ENCODE measurements around the gene RASA3.

RASA3 gene

GRCh38 chr13:114054264-114054663 lies 78.2 kb downstream of the RASA3 start:
- H3K27ac ChIP-seq (ENCODE audit: low read length) = no peak overlapping the region
- TF ChIP-seq CTCF (IDR thresholded peaks at IDR 0.05; ENCODE audit: low read depth, low read length) (no peak), EZH2phosphoT487 (IDR thresholded peaks at IDR 0.05; ENCODE audit: low read depth) (no peak)
- no peak overlapping the region for H3K4me3 ChIP-seq (ENCODE audit: low read length)
- H3K9ac ChIP-seq (ENCODE audit: low read length) = no peak overlapping the region
- no peaks in the 10 kb centered on the region for H3K9me3 ChIP-seq (ENCODE audit: insufficient read depth, low read length)
- H3K79me2 ChIP-seq (ENCODE audit: low read length) = no peaks in the 10 kb centered on the region
- no peaks in the 10 kb centered on the region for H4K20me1 ChIP-seq (ENCODE audit: insufficient read depth, low read length)
- no peak overlapping the region for H2AFZ ChIP-seq (ENCODE audit: low read depth, low read length)
- H3K4me2 ChIP-seq (ENCODE audit: low read length) = no peak overlapping the region
- no peaks in the 10 kb centered on the region for H3K36me3 ChIP-seq (replicated peaks; ENCODE audit: low read depth, low read length)
- 0 out of 2 replicates have a peak, but pooled peaks cover 1% of the 10 kb centered on the region for H3K27me3 ChIP-seq (ENCODE audit: low read depth, low read length)
- no peaks in the 10 kb centered on the region for H3K4me1 ChIP-seq (ENCODE audit: low read length)

DNA sequence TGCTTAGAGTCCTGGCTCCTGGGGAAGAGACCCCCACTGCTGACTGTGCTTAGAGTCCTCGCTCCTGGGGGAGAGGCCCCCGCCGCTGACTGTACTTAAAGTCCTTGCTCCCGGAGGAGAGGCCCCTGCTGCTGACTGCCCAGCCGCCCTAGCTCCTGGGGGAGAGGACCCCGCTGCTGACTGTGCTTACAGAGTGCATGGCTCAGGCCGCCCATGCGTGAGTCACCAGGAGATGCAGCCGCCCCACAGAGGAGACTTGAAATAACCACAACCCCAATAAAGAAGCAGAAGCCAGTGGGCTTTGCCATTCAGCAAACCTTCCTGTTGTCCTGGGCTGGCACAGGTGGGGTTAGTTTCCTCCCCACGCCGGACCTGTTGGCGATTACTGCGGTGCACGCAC lies 79.4 kb downstream of the RASA3 start:
- Histone ChIP-seq H4K20me1 (ENCODE audit: insufficient read depth, low read length) (no peaks in the 10 kb centered on the region), H3K4me3 (ENCODE audit: low read length) (no peak overlapping the region), H3K79me2 (ENCODE audit: low read length) (no peaks in the 10 kb centered on the region), H3K36me3 (replicated peaks; ENCODE audit: low read depth, low read length) (no peaks in the 10 kb centered on the region), H3K27ac (ENCODE audit: low read length) (no peak overlapping the region), H3K4me2 (ENCODE audit: low read length) (no peak overlapping the region), H3K27me3 (ENCODE audit: low read depth, low read length) (0 out of 2 replicates have a peak, but pooled peaks cover 5% of the 10 kb centered on the region), H3K9me3 (ENCODE audit: insufficient read depth, low read length) (no peaks in the 10 kb centered on the region), H3K4me1 (ENCODE audit: low read length) (no peaks in the 10 kb centered on the region; the same call in 1 of the 2 replicates), H3K9ac (ENCODE audit: low read length) (no peak overlapping the region), H2AFZ (ENCODE audit: low read depth, low read length) (no peak overlapping the region)
- TF ChIP-seq CTCF (IDR thresholded peaks at IDR 0.05; ENCODE audit: low read depth, low read length) (no peak), EZH2phosphoT487 (IDR thresholded peaks at IDR 0.05; ENCODE audit: low read depth) (no peak)

DNA sequence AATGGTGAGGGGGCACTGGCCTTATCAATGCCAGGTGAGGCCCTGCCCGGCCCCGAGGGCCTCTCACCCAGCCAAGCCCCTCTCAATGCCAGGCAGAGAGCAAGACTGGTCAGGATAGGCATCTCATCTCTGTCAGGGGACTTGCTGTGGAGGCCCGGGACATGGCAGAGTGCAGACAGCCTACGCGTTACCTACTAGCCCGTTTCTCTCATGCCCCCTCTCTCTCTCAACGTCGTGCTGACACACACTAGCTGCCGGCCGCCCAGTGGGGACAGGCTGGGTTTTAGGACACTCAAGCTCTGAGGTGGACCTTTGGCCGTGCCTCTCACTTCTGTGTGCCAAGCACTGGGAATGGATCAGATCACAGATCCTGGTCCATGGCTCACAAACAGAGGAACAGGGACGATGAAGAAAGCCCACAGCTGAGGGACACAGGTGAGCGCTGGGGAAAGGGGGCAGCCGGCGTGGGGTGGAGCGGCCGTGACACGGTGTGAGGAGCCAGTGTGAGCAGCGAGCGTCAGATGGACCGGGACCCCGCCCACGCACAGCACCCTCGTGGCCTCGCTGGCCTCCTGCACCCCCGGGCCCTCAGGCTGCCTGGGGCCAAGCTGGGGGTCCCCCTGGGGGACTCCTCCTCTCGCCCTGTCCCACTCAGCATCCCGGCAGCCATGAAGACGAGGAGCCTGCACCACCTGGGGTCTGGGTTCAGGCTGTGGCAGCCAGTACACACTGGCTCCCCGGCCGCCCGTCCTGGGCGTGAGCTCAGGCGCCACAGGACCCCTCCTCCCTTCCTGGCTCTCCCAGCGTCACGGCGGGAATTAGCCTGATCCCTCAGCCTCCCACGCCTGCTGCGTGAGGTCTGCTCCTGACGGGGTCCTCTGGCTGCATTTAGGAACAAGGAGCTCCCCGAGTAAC lies 81.6 kb downstream of the RASA3 start:
- H3K27me3 ChIP-seq (ENCODE audit: low read depth, low read length) = peaks cover 21% of the 10 kb centered on the region; the same call in 1 of the 2 replicates
- no peak overlapping the region for H3K4me3 ChIP-seq (ENCODE audit: low read length)
- H3K4me2 ChIP-seq (ENCODE audit: low read length) = no peak overlapping the region
- no peaks in the 10 kb centered on the region; the same call in 1 of the 2 replicates for H3K4me1 ChIP-seq (ENCODE audit: low read length)
- no peak overlapping the region for H3K9ac ChIP-seq (ENCODE audit: low read length)
- H3K9me3 ChIP-seq (ENCODE audit: insufficient read depth, low read length) = no peaks in the 10 kb centered on the region
- TF ChIP-seq EZH2phosphoT487 (IDR thresholded peaks at IDR 0.05; ENCODE audit: low read depth) (no peak), CTCF (IDR thresholded peaks at IDR 0.05; ENCODE audit: low read depth, low read length) (no peak)
- no peaks in the 10 kb centered on the region for H3K36me3 ChIP-seq (replicated peaks; ENCODE audit: low read depth, low read length)
- no peak overlapping the region for H3K27ac ChIP-seq (ENCODE audit: low read length)
- H2AFZ ChIP-seq (ENCODE audit: low read depth, low read length) = no peak overlapping the region
- H4K20me1 ChIP-seq (ENCODE audit: insufficient read depth, low read length) = no peaks in the 10 kb centered on the region
- H3K79me2 ChIP-seq (ENCODE audit: low read length) = no peaks in the 10 kb centered on the region

DNA sequence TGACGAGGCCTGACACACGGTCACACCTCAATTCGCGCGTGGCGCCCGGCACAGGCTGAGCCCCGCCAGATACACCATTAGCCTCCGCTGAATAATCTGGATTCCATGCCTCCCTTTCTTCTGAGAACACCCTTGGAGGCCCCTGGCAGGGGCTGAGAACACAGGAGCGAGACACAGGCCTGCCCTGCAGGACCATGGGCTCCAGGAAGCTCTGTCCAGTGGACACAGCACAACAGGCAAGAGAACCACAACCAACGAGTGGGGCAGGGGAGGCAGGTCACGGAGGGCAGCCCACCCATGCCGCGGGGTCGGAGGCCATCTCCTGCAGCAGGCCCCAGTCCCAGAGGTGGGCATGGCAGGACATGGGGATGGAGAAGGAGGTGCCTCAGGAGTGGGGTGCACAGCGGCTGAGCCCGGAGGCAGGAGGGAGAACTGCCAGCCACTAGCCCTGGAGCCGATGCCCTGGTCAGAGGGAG lies 82.8 kb downstream of the RASA3 start:
- Histone ChIP-seq H3K36me3 (replicated peaks; ENCODE audit: low read depth, low read length) (no peaks in the 10 kb centered on the region), H3K4me3 (ENCODE audit: low read length) (no peak overlapping the region), H4K20me1 (ENCODE audit: insufficient read depth, low read length) (no peaks in the 10 kb centered on the region), H2AFZ (ENCODE audit: low read depth, low read length) (no peak overlapping the region), H3K4me2 (ENCODE audit: low read length) (no peak overlapping the region), H3K79me2 (ENCODE audit: low read length) (no peaks in the 10 kb centered on the region), H3K27ac (ENCODE audit: low read length) (no peak overlapping the region), H3K9me3 (ENCODE audit: insufficient read depth, low read length) (no peaks in the 10 kb centered on the region), H3K27me3 (ENCODE audit: low read depth, low read length) (peaks cover 27% of the 10 kb centered on the region; the same call in 1 of the 2 replicates), H3K9ac (ENCODE audit: low read length) (no peak overlapping the region), H3K4me1 (ENCODE audit: low read length) (no peaks in the 10 kb centered on the region; the same call in 1 of the 2 replicates)
- TF ChIP-seq EZH2phosphoT487 (IDR thresholded peaks at IDR 0.05; ENCODE audit: low read depth) = no peak
- TF ChIP-seq CTCF (IDR thresholded peaks at IDR 0.05; ENCODE audit: low read depth, low read length) = no peak

Data from OCI-LY3 (cell line).